ENCODE results near the gene ZBTB40.
A peak's percentile ranks its signal among the peaks of the same experiment; 100 is the strongest.

The ZBTB40 gene

GRCh38 chr1:22416555-22417454 is 34.8 kb upstream of the ZBTB40 start:
- H3K4me3 ChIP-seq (replicated peaks; ENCODE audit: low read depth, low read length), result no peak overlapping the region
- peak; percentile 76 for DNase-seq (ENCODE audit: low read depth)
- TF ChIP-seq CTCF (IDR thresholded peaks at IDR 0.05; ENCODE audit: low read length, missing control alignments), result peak; percentile 97

- no peak for TF ChIP-seq CTCF (IDR thresholded peaks at IDR 0.05; ENCODE audit: low read length, missing control alignments)
- no peak overlapping the region for H3K4me3 ChIP-seq (replicated peaks; ENCODE audit: low read depth, low read length)
- DNase-seq (ENCODE audit: low read depth), result no peak
Observed at GRCh38 chr1:22417466-22417865, 34.2 kb upstream of the ZBTB40 start.

- no peak for TF ChIP-seq CTCF (IDR thresholded peaks at IDR 0.05; ENCODE audit: low read length, missing control alignments)
- DNase-seq (ENCODE audit: low read depth), result no peak
- no peak overlapping the region for H3K4me3 ChIP-seq (replicated peaks; ENCODE audit: low read depth, low read length)
Observed at GRCh38 chr1:22418312-22418711, 33.3 kb upstream of the ZBTB40 start.

- H3K4me3 ChIP-seq (replicated peaks; ENCODE audit: low read depth, low read length), result no peak overlapping the region
- peak; percentile 31 for DNase-seq (ENCODE audit: low read depth)
- TF ChIP-seq CTCF (IDR thresholded peaks at IDR 0.05; ENCODE audit: low read length, missing control alignments), result no peak
Observed at GRCh38 chr1:22418933-22419382, 32.7 kb upstream of the ZBTB40 start.

- DNase-seq (ENCODE audit: low read depth), result peak; percentile 84
- TF ChIP-seq CTCF (IDR thresholded peaks at IDR 0.05; ENCODE audit: low read length, missing control alignments), result peak; percentile 82
- no peak overlapping the region for H3K4me3 ChIP-seq (replicated peaks; ENCODE audit: low read depth, low read length)
Observed at GRCh38 chr1:22420455-22421053, 31.1 kb upstream of the ZBTB40 start.

- H3K4me3 ChIP-seq (replicated peaks; ENCODE audit: low read depth, low read length), result no peak overlapping the region
- TF ChIP-seq CTCF (IDR thresholded peaks at IDR 0.05; ENCODE audit: low read length, missing control alignments), result no peak
- no peak for DNase-seq (ENCODE audit: low read depth)
Observed at GRCh38 chr1:22426781-22427180, 24.9 kb upstream of the ZBTB40 start.

All from fibroblast of pulmonary artery (primary cell).